Measurements from ENCODE around the gene TXNDC16. TPM values are rescaled to one million over a fixed set of nuclear protein-coding genes. Genes with fewer than 3 reads are reported as not detected.

Gene TXNDC16
- total and polyA plus RNA-seq, 9 of the 15 experiments (the other 6 are each of a cell fraction or from before 2014, with no cell fraction given) = 1.8 to 6.2 (median 4.9) TPM

GRCh38 chr14:52455291-52456088, 96.8 kb downstream of the TXNDC16 start:
- H2AFZ ChIP-seq (ENCODE audit: low read depth, low read length) = no peak overlapping the region
- H3K4me1 ChIP-seq (replicated peaks in 1 of 2; ENCODE audit: control insufficient read depth in 2 of 2, insufficient read depth in 2 of 2, low read length in 2 of 2) = no peaks in the 10 kb centered on the region
- H3K79me2 ChIP-seq (ENCODE audit: control insufficient read depth, insufficient read depth, low read length) = no peaks in the 10 kb centered on the region
- TF ChIP-seq TSHZ1 (CRISPR knock-in tag; IDR thresholded peaks at IDR 0.05) = no peak
- no peak for TF ChIP-seq ZNF766 (CRISPR knock-in tag; conservative IDR thresholded peaks at IDR 0.05)
- TF ChIP-seq HDAC3 (IDR thresholded peaks at IDR 0.05; ENCODE audit: borderline replicate concordance, partially characterized antibody) = no peak
- TF ChIP-seq ATF2 (CRISPR knock-in tag; IDR thresholded peaks at IDR 0.05) = no peak
- TF ChIP-seq U2AF1 (optimal IDR thresholded peaks at IDR 0.05; ENCODE audit: low read depth, low read length) = no peak
- no peak for TF ChIP-seq MTF1 (CRISPR knock-in tag; IDR thresholded peaks at IDR 0.05; ENCODE audit: borderline replicate concordance)
- no peaks in the 10 kb centered on the region for H3K36me3 ChIP-seq (ENCODE audit: control insufficient read depth, insufficient read depth, low read length)
- H3K9me3 ChIP-seq (replicated peaks; ENCODE audit: control insufficient read depth, insufficient read depth, low read depth, low read length) = no peaks in the 10 kb centered on the region
- no peak overlapping the region for H3K4me2 ChIP-seq (ENCODE audit: insufficient read depth, low read length)
- H3K9ac ChIP-seq (ENCODE audit: insufficient read depth in 1 of 2, low read depth in 2 of 2, low read length in 2 of 2) = no peak overlapping the region
- no peak overlapping the region for H3K4me3 ChIP-seq
- no peak for DNase-seq (ENCODE audit: extremely low read depth in 1 of 4, low spot score in 3 of 4)
- intact Hi-C loops (cut with micrococcal nuclease) = no loop called here
- BruUV-seq (replicated peaks) = no TSS peak
- ChIA-PET POLR2A (no interaction called here), CTCF (ENCODE audit: low intra/inter-chr PET ratio) (no interaction called here)
- 33% methylated on average over 3 of the region's 3 CpGs for WGBS (ENCODE audit: insufficient coverage, low coverage, missing lambda C conversion rate)
- no peaks in the 10 kb centered on the region for H3K9me1 ChIP-seq (ENCODE audit: control insufficient read depth, insufficient read depth, low read length)
- H4K20me1 ChIP-seq (replicated peaks; ENCODE audit: control insufficient read depth, insufficient read depth, low read length) = no peaks in the 10 kb centered on the region
- H3K27ac ChIP-seq (ENCODE audit: extremely low read depth, low read depth, low read length) = no peak overlapping the region
- H3K27me3 ChIP-seq (ENCODE audit: control insufficient read depth in 2 of 2, insufficient read depth in 2 of 2, low read length in 2 of 2) = no peaks in the 10 kb centered on the region
- no peak for FAIRE-seq
- in situ Hi-C loops (cut with MboI) = no loop called here
- no peak for ATAC-seq

Data from K562 (cell line).